Measurements from ENCODE around the gene TFF1.

TFF1 gene

DNA sequence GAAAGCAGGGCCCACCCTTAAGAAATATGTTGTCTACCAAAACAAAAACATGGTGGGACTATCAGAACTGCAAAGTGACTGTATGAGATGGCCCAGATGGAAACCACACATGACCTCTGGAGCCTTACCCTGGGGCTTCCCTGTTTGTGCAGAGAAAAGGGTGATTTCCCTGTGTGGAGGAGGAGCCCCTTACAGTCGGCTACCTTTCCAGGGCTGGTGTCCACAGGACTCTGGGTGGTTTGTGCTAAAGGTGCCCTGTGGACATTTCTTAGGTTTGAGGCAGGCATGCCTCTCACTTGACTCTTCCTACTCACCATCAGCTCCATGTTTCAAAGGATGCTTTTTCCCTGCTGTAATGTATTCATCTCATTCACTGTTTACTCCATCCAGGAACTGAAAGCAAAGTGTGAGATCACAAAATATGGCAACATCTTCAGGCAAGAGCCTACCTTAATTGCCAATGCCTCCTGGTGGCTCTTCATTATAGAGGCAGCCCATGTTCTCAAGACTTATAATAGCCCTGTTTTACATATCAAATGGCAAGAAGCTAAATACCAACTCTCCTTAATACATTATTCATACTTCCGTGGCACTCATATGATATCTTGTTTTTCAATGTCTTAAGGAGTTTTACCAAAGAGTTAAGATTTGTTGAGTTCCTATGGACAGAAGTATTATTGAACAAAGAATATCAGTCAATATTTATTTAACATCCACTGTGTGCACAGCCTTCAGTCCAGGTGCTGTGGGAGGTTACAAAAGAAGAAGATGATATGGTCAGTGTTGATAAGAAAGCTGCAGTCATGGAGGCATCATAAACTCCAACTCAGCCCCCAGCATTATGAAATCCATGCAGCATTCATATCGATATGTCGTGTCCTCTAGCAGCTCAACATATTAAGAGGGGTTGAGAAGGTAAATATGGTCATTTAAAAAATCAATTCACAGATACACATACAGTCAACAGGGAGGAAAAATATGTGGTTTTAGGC is 35.7 kb downstream of the TFF1 start:
- peaks cover 9 to 10% of the 10 kb centered on the region in 2 donors for H3K9me3 ChIP-seq (ENCODE audit: control insufficient read depth in 2 of 2, low read length in 2 of 2)
- H3K27ac ChIP-seq (ENCODE audit: low read length) = no peak overlapping the region
- no peaks in the 10 kb centered on the region for H3K4me1 ChIP-seq (ENCODE audit: control insufficient read depth, insufficient read depth, low read length)
- no peaks in the 10 kb centered on the region for H3K36me3 ChIP-seq (ENCODE audit: control insufficient read depth in 2 of 2, insufficient read depth in 2 of 2, low read length in 2 of 2)
- peaks cover 0 to 5% of the 10 kb centered on the region in 2 donors for H3K27me3 ChIP-seq (ENCODE audit: control insufficient read depth in 1 of 2, insufficient read depth in 2 of 2, low read length in 2 of 2)
- no peak overlapping the region for H3K4me3 ChIP-seq (ENCODE audit: low read length in 2 of 2)
- no peak overlapping the region for H3K9ac ChIP-seq (ENCODE audit: low read length in 2 of 2)

DNA sequence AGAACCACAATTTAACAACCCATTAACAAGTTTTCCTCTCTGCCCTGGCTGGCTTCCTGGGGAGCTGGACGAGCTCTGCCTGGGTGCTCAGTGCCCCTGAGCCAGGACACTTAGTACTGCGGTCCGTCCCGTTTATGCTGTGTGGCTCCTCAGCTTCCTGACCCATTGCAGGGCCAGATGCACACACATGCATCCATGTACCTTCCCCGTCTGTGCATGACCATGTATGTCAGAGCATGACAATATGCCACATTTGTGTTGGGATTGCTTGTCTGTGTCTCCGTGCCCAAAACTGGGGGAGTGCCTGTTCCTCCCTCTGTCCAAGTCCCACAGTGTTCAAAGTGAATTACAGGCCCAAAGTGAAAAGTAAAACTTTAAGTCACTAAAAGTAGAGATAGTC is 41.4 kb downstream of the TFF1 start:
- Histone ChIP-seq H3K36me3 (ENCODE audit: control insufficient read depth in 2 of 2, insufficient read depth in 2 of 2, low read length in 2 of 2) (no peaks in the 10 kb centered on the region), H3K27ac (ENCODE audit: low read length) (no peak overlapping the region)

DNA sequence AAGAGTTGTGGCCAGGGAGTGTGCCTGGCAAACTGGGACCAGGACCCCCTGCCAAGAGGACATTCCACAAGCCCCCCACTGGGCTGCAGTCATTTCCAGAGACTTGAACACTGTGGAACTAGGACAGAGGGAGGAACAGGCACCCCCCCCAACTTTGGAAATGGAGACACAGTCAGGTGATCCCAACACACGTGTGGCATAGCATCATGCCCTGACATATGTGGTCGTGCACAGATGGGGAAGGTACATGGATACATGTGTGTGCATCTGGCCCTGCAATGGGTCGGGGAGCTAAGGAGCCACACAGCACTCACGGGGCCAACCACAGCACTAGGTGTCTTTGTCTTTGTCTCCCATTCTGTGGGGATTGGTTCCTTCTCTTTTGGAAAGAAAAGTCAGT is 44.5 kb downstream of the TFF1 start:
- no peaks in the 10 kb centered on the region for H3K4me1 ChIP-seq (ENCODE audit: control insufficient read depth, insufficient read depth, low read length)
- peaks cover 3 to 4% of the 10 kb centered on the region in 2 donors for H3K27me3 ChIP-seq (ENCODE audit: control insufficient read depth in 1 of 2, insufficient read depth in 2 of 2, low read length in 2 of 2)
- no peak overlapping the region for H3K9ac ChIP-seq (ENCODE audit: low read length in 2 of 2)
- H3K4me3 ChIP-seq (ENCODE audit: low read length in 2 of 2) = no peak overlapping the region
- no peak overlapping the region for H3K27ac ChIP-seq (ENCODE audit: low read length)
- H3K36me3 ChIP-seq (ENCODE audit: control insufficient read depth in 2 of 2, insufficient read depth in 2 of 2, low read length in 2 of 2) = no peaks in the 10 kb centered on the region
- H3K9me3 ChIP-seq (ENCODE audit: control insufficient read depth in 2 of 2, low read length in 2 of 2) = peaks cover 6 to 9% of the 10 kb centered on the region in 2 donors

More for the DNA sequence above, 41.4 kb downstream of the TFF1 start:
- H3K9ac ChIP-seq (ENCODE audit: low read length in 2 of 2) = no peak overlapping the region
- H3K4me3 ChIP-seq (ENCODE audit: low read length in 2 of 2) = no peak overlapping the region
- H3K9me3 ChIP-seq (ENCODE audit: control insufficient read depth in 2 of 2, low read length in 2 of 2) = peaks cover 6 to 9% of the 10 kb centered on the region in 2 donors
- H3K4me1 ChIP-seq (ENCODE audit: control insufficient read depth, insufficient read depth, low read length) = no peaks in the 10 kb centered on the region
- peaks cover 3 to 4% of the 10 kb centered on the region in 2 donors for H3K27me3 ChIP-seq (ENCODE audit: control insufficient read depth in 1 of 2, insufficient read depth in 2 of 2, low read length in 2 of 2)

DNA sequence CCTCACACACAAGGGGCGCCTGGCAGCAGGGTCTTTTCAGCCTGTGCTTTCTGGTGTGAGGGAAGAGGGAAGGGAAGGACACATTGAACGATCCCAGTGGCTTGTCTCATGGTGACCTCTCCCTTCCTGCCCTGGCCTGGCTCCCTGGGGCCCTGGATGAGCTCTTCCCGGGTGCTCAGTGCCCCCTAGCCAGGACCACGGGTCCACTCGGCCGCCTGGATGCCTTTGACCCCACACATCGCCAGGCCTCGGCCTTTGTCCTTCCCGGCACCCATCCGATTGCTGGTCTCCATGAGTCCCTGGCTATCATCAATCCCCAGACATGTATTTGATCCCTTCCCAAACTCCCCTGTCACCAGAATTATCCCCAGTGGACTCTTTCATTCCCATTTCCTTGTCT is 45.1 kb downstream of the TFF1 start:
- Histone ChIP-seq H3K36me3 (ENCODE audit: control insufficient read depth in 2 of 2, insufficient read depth in 2 of 2, low read length in 2 of 2) (no peaks in the 10 kb centered on the region), H3K4me3 (ENCODE audit: low read length in 2 of 2) (no peak overlapping the region), H3K27ac (ENCODE audit: low read length) (no peak overlapping the region), H3K27me3 (ENCODE audit: control insufficient read depth in 1 of 2, insufficient read depth in 2 of 2, low read length in 2 of 2) (peaks cover 3 to 4% of the 10 kb centered on the region in 2 donors), H3K4me1 (ENCODE audit: control insufficient read depth, insufficient read depth, low read length) (no peaks in the 10 kb centered on the region), H3K9ac (ENCODE audit: low read length in 2 of 2) (no peak overlapping the region), H3K9me3 (ENCODE audit: control insufficient read depth in 2 of 2, low read length in 2 of 2) (peaks cover 6 to 9% of the 10 kb centered on the region in 2 donors)

DNA sequence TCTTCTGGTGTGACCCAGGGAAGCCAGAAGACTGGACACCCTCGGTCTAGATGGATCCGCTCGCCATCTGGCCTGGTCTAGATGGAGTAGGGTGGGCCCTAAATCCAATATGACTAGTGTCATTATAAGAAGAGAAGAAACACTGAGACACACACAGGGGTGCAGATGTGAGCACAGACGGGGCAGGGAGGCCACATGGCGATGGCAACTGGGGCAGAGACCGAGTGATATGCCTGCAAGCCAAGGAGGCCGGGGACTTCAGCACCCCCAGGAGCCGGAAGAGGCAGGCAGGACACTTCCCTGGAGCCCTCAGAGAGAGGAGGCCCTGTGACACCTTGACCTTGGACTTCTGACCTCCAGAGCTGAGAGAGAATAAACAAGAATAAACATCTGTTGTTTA is 45.5 kb downstream of the TFF1 start:
- H3K36me3 ChIP-seq (ENCODE audit: control insufficient read depth in 2 of 2, insufficient read depth in 2 of 2, low read length in 2 of 2) = no peaks in the 10 kb centered on the region
- no peak overlapping the region for H3K9ac ChIP-seq (ENCODE audit: low read length in 2 of 2)
- H3K9me3 ChIP-seq (ENCODE audit: control insufficient read depth in 2 of 2, low read length in 2 of 2) = peaks cover 6 to 9% of the 10 kb centered on the region in 2 donors
- H3K27ac ChIP-seq (ENCODE audit: low read length) = no peak overlapping the region
- H3K4me1 ChIP-seq (ENCODE audit: control insufficient read depth, insufficient read depth, low read length) = no peaks in the 10 kb centered on the region
- peaks cover 3 to 4% of the 10 kb centered on the region in 2 donors for H3K27me3 ChIP-seq (ENCODE audit: control insufficient read depth in 1 of 2, insufficient read depth in 2 of 2, low read length in 2 of 2)
- no peak overlapping the region for H3K4me3 ChIP-seq (ENCODE audit: low read length in 2 of 2)

DNA sequence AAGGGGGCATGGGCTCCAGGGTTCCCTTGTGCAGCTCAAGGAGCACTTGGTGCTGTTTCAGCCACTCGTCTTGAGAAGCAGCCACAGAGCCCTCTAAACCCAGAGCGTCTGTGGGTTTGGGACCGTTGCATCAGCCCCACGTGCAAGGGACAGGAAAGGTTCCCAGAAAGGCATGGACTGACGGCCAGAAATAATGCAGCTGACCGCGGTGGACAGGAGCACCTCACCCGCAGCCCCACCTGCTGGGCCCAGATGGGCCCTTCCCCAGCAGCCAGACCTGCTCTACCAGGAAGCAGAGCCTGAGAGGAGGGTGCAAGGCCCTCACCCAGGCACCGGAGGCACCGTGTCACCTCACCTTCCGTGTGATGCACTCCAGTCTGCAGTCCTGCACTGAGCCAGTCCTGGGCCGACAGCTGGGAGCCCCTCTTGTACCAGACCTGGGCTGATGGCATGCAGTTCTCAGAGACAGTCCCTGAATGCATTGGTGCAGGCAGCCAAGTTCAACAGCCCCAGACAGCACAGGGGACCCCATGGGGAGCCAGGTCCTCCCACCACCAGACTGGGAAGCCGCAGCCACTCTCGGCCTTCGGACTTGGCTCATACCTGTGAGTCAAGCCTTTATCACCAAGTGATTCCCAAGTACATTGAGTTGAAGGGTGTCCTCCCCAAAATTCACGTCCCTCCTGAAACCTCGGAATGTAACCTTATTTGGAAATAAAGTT is 46.3 kb downstream of the TFF1 start:
- H3K9me3 ChIP-seq (ENCODE audit: control insufficient read depth in 2 of 2, low read length in 2 of 2) = peaks cover 0 to 3% of the 10 kb centered on the region in 2 donors
- no peak overlapping the region for H3K27ac ChIP-seq (ENCODE audit: low read length)
- H3K27me3 ChIP-seq (ENCODE audit: control insufficient read depth in 1 of 2, insufficient read depth in 2 of 2, low read length in 2 of 2) = peaks cover 3 to 4% of the 10 kb centered on the region in 2 donors
- H3K36me3 ChIP-seq (ENCODE audit: control insufficient read depth in 2 of 2, insufficient read depth in 2 of 2, low read length in 2 of 2) = no peaks in the 10 kb centered on the region
- no peak overlapping the region for H3K4me3 ChIP-seq (ENCODE audit: low read length in 2 of 2)
- H3K9ac ChIP-seq (ENCODE audit: low read length in 2 of 2) = no peak overlapping the region
- H3K4me1 ChIP-seq (ENCODE audit: control insufficient read depth, insufficient read depth, low read length) = no peaks in the 10 kb centered on the region

DNA sequence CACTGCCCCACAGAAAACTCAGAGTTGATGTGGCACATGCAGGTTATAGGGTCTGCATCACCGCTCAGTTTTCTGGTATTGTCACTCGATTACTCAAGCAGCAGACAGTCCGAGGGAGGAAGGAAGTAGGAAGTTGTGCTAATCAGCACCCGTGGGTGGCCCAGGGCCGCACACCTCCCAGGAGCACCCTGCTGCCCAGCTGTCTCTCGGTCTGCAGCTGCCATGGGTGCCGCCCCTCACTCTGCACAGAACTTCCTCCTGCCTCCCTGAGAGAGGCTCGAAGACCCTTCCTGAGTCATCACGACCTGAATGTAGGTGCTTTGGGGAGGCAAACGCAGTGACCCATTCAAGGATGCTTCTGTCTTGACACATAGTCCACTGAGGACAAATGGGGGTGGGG is 47.0 kb downstream of the TFF1 start:
- Histone ChIP-seq H3K27ac (ENCODE audit: low read length) (no peak overlapping the region), H3K4me3 (ENCODE audit: low read length in 2 of 2) (no peak overlapping the region), H3K27me3 (ENCODE audit: control insufficient read depth in 1 of 2, insufficient read depth in 2 of 2, low read length in 2 of 2) (peaks cover 3 to 4% of the 10 kb centered on the region in 2 donors), H3K9me3 (ENCODE audit: control insufficient read depth in 2 of 2, low read length in 2 of 2) (no peaks in the 10 kb centered on the region), H3K9ac (ENCODE audit: low read length in 2 of 2) (no peak overlapping the region), H3K36me3 (ENCODE audit: control insufficient read depth in 2 of 2, insufficient read depth in 2 of 2, low read length in 2 of 2) (no peaks in the 10 kb centered on the region), H3K4me1 (ENCODE audit: control insufficient read depth, insufficient read depth, low read length) (no peaks in the 10 kb centered on the region)

DNA sequence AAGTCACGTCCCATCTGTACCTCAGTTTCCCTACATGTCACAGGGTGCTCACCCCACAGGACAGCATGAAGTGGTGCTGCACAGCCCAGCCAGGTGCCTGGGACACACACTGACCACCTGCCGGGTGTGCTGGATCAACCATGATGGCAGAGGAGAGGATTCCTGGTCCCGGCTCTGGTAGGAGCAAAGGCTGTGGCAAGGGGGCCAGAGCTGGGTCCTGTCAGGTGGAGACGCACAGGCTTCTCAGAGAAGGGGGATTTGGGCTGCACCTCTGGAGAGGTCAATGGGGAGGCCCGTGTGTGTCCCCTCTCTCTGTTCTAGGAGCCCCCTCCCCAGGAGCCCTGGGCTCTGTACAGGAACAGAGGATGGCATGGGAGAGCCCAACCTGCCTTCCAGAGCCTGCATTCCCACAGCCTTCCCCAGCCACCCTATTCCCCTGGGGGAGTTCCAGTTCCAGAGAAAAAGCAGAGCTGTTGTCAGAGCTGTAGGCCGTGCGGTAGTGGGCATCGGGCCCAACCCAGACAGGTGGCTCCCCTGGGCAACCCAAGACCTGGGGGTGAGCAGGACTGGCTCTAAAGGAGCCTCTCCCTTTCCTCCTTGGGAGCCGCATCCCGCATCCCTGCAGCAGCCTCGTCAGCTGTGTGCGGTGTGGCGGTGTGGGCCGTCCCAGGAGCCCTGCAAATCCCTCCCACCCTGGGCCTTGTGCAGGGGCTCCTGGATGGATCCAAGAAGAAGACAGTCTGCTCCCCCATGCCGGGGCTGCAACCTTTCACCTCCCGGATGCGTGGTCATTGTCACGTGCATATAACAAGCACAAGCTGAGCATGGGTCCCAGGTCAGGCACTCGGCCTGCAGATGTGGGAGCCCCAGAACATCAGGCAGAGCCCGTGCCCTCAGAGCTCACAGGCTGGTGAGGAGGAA is 48.2 kb downstream of the TFF1 start:
- H3K27me3 ChIP-seq (ENCODE audit: control insufficient read depth in 1 of 2, insufficient read depth in 2 of 2, low read length in 2 of 2) = peaks cover 3 to 4% of the 10 kb centered on the region in 2 donors
- no peaks in the 10 kb centered on the region for H3K9me3 ChIP-seq (ENCODE audit: control insufficient read depth in 2 of 2, low read length in 2 of 2)
- H3K36me3 ChIP-seq (ENCODE audit: control insufficient read depth in 2 of 2, insufficient read depth in 2 of 2, low read length in 2 of 2) = no peaks in the 10 kb centered on the region
- H3K4me1 ChIP-seq (ENCODE audit: control insufficient read depth, insufficient read depth, low read length) = no peaks in the 10 kb centered on the region
- no peak overlapping the region for H3K4me3 ChIP-seq (ENCODE audit: low read length in 2 of 2)
- no peak overlapping the region for H3K9ac ChIP-seq (ENCODE audit: low read length in 2 of 2)
- no peak overlapping the region for H3K27ac ChIP-seq (ENCODE audit: low read length)

DNA sequence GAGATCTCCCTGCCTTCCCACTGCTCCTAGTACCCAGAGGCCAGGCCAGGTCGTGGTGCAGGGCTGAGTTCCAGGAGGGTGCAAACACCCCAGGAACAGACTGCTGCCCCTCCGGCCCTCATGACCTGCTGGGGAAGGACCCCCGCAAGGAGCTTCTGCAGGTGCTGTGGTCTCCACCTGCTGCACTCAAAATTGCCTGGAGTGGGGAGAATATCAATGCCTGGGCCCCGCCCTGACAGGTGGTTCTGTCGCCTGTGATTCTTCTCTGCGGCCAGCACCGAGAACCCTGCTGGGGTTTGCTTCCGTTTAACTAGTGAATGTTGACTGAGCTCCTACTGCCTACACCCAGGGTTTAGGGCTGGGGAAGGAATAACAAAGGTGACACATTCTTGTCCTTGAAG is 49.0 kb downstream of the TFF1 start:
- no peak overlapping the region for H3K4me3 ChIP-seq (ENCODE audit: low read length in 2 of 2)
- H3K27me3 ChIP-seq (ENCODE audit: control insufficient read depth in 1 of 2, insufficient read depth in 2 of 2, low read length in 2 of 2) = peaks cover 3 to 4% of the 10 kb centered on the region in 2 donors
- H3K9ac ChIP-seq (ENCODE audit: low read length in 2 of 2) = no peak overlapping the region
- no peaks in the 10 kb centered on the region for H3K4me1 ChIP-seq (ENCODE audit: control insufficient read depth, insufficient read depth, low read length)
- no peaks in the 10 kb centered on the region for H3K36me3 ChIP-seq (ENCODE audit: control insufficient read depth in 2 of 2, insufficient read depth in 2 of 2, low read length in 2 of 2)
- no peaks in the 10 kb centered on the region for H3K9me3 ChIP-seq (ENCODE audit: control insufficient read depth in 2 of 2, low read length in 2 of 2)
- no peak overlapping the region for H3K27ac ChIP-seq (ENCODE audit: low read length)

DNA sequence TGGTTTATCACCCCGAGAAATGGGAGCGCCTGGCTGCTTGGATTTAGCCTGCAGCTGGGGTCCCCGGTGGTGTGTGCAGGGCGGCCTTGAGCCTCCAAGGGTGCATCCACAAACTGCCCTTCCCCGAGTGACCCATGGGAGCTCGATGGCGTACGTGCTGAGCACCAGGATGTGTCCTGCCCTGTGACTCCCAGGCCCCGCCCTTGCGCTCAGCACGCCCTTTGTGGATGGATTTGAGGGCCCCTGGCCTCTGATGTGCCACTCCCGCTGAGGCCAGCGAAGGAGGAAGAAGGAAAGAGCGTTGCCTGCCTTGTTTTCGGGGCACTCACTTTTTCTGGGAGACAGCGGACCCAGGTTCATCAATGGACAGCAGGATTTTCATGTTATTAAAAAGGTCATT is 49.4 kb downstream of the TFF1 start:
- H3K4me3 ChIP-seq (ENCODE audit: low read length in 2 of 2) = no peak overlapping the region
- no peak overlapping the region for H3K27ac ChIP-seq (ENCODE audit: low read length)
- H3K9me3 ChIP-seq (ENCODE audit: control insufficient read depth in 2 of 2, low read length in 2 of 2) = no peaks in the 10 kb centered on the region
- peaks cover under 1 to 3% of the 10 kb centered on the region in 2 donors for H3K27me3 ChIP-seq (ENCODE audit: control insufficient read depth in 1 of 2, insufficient read depth in 2 of 2, low read length in 2 of 2)
- no peak overlapping the region for H3K9ac ChIP-seq (ENCODE audit: low read length in 2 of 2)
- no peaks in the 10 kb centered on the region for H3K36me3 ChIP-seq (ENCODE audit: control insufficient read depth in 2 of 2, insufficient read depth in 2 of 2, low read length in 2 of 2)
- no peaks in the 10 kb centered on the region for H3K4me1 ChIP-seq (ENCODE audit: control insufficient read depth, insufficient read depth, low read length)
